Heart right ventricle (tissue), 16 donors: Measurements from ENCODE around the gene COQ8B. TPM values are rescaled to one million over a fixed set of nuclear protein-coding genes. Genes with fewer than 3 reads are reported as not detected.

Experiments used
- ATAC-seq, 8 donors: fragments of 200-7000 bp; cut with Tn5 transposase; one replicate each; pipeline ENCODE4 v1.9.1; 2020; ENCODE audit warnings: mild to moderate bottlenecking in 8 of 8, moderate library complexity in 8 of 8, moderate number of reproducible peaks in 1 of 8
- DNase-seq, 2 donors: peaks; one replicate each; pipeline ENCODE4 v3.0.0-alpha.2; 2020
- H3K27ac ChIP-seq, 10 donors: fragments of 200-600 bp; sonication (generic) in 2 of 10; one replicate each; pipeline versions ENCODE4 v1.5.0 to v1.8.0; 2020 to 2022; ENCODE audit warnings: mild to moderate bottlenecking in 3 of 10
- H3K27me3 ChIP-seq, 7 donors: fragments of 200-600 bp; one replicate each; pipeline ENCODE4 v1.8.0; 2021 to 2022; ENCODE audit warnings: mild to moderate bottlenecking in 2 of 7
- H3K36me3 ChIP-seq, 9 donors: fragments of 200-600 bp; sonication (generic) in 1 of 9; one replicate each; pipeline versions ENCODE4 v1.5.0 to v1.8.0; 2020 to 2022; ENCODE audit warnings: mild to moderate bottlenecking in 2 of 9
- H3K4me1 ChIP-seq, 9 donors: fragments of 200-600 bp; sonication (generic) in 1 of 9; one replicate each; pipeline versions ENCODE4 v1.5.0 to v1.8.0; 2020 to 2022; ENCODE audit warnings: mild to moderate bottlenecking in 4 of 9
- H3K4me3 ChIP-seq, 10 donors: fragments of 200-600 bp; sonication (generic) in 2 of 10; one replicate each; pipeline versions ENCODE4 v1.5.0 to v1.8.0; 2020 to 2022; ENCODE audit warnings: mild to moderate bottlenecking in 7 of 10, moderate library complexity in 2 of 10
- H3K9me3 ChIP-seq, 11 donors: fragments of 200-600 bp in 10 of 11; sonication (generic) in 2 of 11; one replicate each; pipeline versions ENCODE4 v1.5.0 to v1.8.0; 2013 to 2022; ENCODE audit warnings: mild to moderate bottlenecking in 2 of 11, control low read depth in 1 of 11, moderate library complexity in 1 of 11
- CTCF ChIP-seq, 9 donors: fragments of 200-600 bp; sonication (generic) in 2 of 9; IDR thresholded peaks; one replicate each; pipeline versions ENCODE4 v1.5.0 to v1.8.0; 2021 to 2022; ENCODE audit warnings: antibody characterized with exemption in 9 of 9, mild to moderate bottlenecking in 5 of 9, moderate library complexity in 1 of 9
- WGBS, 2 donors: extraction: QIAGEN DNeasy Blood & Tissue Kit; methylation state at CpG; one replicate each; pipeline ENCODE4 v1.1.7; 2013; ENCODE audit warnings: inconsistent platforms in 1 of 2; 5-methylcytosine and 5-hydroxymethylcytosine counted together
- intact Hi-C, 10 donors: fragments of 100-400 bp; cut with DNase I; formaldehyde crosslinking; loops; one replicate each; pipeline versions ENCODE4 v1.11.1 to v1.14.2; 2022
- polyA plus RNA-seq, 2 donors: library from polyadenylated mRNA; stranded (reverse); fragments of 200-250 nt; gene quantifications; one replicate each; pipeline ENCODE4 v1.2.3, GENCODE V29; 2013
- total RNA-seq, 10 donors: library from RNA; stranded (reverse); fragmentation: NEBNext Ultra II Directional in 3 of 10; extraction: Animal tissue kit (Norgen Biotek cat#: 25700) in 3 of 10; gene quantifications; one replicate each; pipeline versions ENCODE4 v1.2.1 to v1.2.4, GENCODE V29; 2021 to 2023
- donor health status: Arrhythmogenic right ventricular cardiomyopathy.
- donor health status: ischemic (EF 13 %, LVEDD 7.1; RV severe dilation, severe dysfunction).
- donor health status: healthy with polysubstance abuse.
- donor health status: DM: no; HTN: yes; CAD: no.
- donor health status: DM: no; HTN: no; CAD: no.
- donor health status: ischemic (EF 25% LVEDD 6.9; RV normal size, moderate dysfunction).
- donor health status: ischemic (EF 25% LVEDD 5.7; RV mildly dilated, moderate dysfunction).
- donor health status: healthy.
- donor health status: DM: yes; HTN: yes; CAD: no.
- donor health status: Ischemic cardiomyopathy.
- donor health status: ischemic (EF 35%, LVEDD 5.7; RV mildly dilated, moderate dysfunction).
- donor health status: nonischemic (EF 11% LVEDD 7.7; RV severe dilation, severe dysfunction).
- donor health status: DM: yes; HTN: yes; CAD: no.
- donor health status: PGD.
- donor health status: ischemic (EF 29% LVEDD 5.4; RV normal size, mild dysfunction).
- donor health status: nonischemic (EF 23%, LVEDD 6.1; RV moderate dilation, normal function).

Gene COQ8B
- total and polyA plus RNA-seq, 12 donors = 17.9 to 34.4 (median 27.5) TPM

GRCh38 chr19:40762754-40763470 is 46.2 kb upstream of the COQ8B start:
- Histone ChIP-seq H3K4me1 (peaks cover 0 to 15% (median 7%) of the 10 kb centered on the region in 9 donors), H3K4me3 (no peak overlapping the region), H3K36me3 (peaks cover 0 to 95% (median 87%) of the 10 kb centered on the region in 9 donors), H3K9me3 (no peaks in the 10 kb centered on the region), H3K27ac (no peak overlapping the region), H3K27me3 (no peaks in the 10 kb centered on the region)
- 92 to 93% methylated on average over 17 of the region's 17 CpGs for WGBS, 2 donors
- ATAC-seq (no peak), DNase-seq (no peak)
- intact Hi-C loops = no loop called here
- no peak for TF ChIP-seq CTCF (IDR thresholded peaks at IDR 0.05)

GRCh38 chr19:40759352-40759751 is 42.7 kb upstream of the COQ8B start:
- DNase-seq (no peak), ATAC-seq (no peak)
- peaks cover 0 to 36% (median 26%) of the 10 kb centered on the region in 9 donors for H3K4me1 ChIP-seq
- TF ChIP-seq CTCF (IDR thresholded peaks at IDR 0.05) = no peak
- peaks cover 0 to 98% (median 67%) of the 10 kb centered on the region in 9 donors for H3K36me3 ChIP-seq
- intact Hi-C loops = no loop called here
- H3K4me3 ChIP-seq = no peak overlapping the region
- H3K9me3 ChIP-seq = no peaks in the 10 kb centered on the region
- WGBS, 2 donors = 94% methylated on average over 13 of the region's 13 CpGs
- H3K27ac ChIP-seq = no peak overlapping the region
- no peaks in the 10 kb centered on the region for H3K27me3 ChIP-seq

- TF ChIP-seq CTCF (IDR thresholded peaks at IDR 0.05) = no peak
- Histone ChIP-seq H3K9me3 (no peaks in the 10 kb centered on the region), H3K27me3 (no peaks in the 10 kb centered on the region), H3K4me1 (peaks cover 0 to 45% (median 33%) of the 10 kb centered on the region in 9 donors), H3K4me3 (no peak overlapping the region), H3K36me3 (peaks cover 0 to 92% (median 59%) of the 10 kb centered on the region in 9 donors), H3K27ac (no peak overlapping the region)
- intact Hi-C loops = no loop called here
- DNase-seq (no peak), ATAC-seq (no peak)
- whole genome bisulfite sequencing, 2 donors = 95 to 97% methylated on average over 3 of the region's 3 CpGs
Observed at GRCh38 chr19:40758491-40758890, 41.8 kb upstream of the COQ8B start.

GRCh38 chr19:40756502-40757110 is 39.9 kb upstream of the COQ8B start:
- Histone ChIP-seq H3K4me1 (peaks cover 2 to 61% (median 48%) of the 10 kb centered on the region in 9 donors), H3K4me3 (no peak overlapping the region), H3K9me3 (no peaks in the 10 kb centered on the region), H3K27me3 (no peaks in the 10 kb centered on the region), H3K36me3 (peaks cover 0 to 73% (median 41%) of the 10 kb centered on the region in 9 donors), H3K27ac (peak overlapping the region in 1 of 10 donors; percentile 16)
- 79 to 89% methylated on average over 11 of the region's 11 CpGs for WGBS, 2 donors
- intact Hi-C loops = no loop called here
- DNase-seq = no peak
- TF ChIP-seq CTCF (IDR thresholded peaks at IDR 0.05) = no peak
- no peak for ATAC-seq
